ENCODE measurements around the gene BABAM2. TPM values are rescaled to one million over a fixed set of nuclear protein-coding genes. Genes with fewer than 3 reads are reported as not detected.
A peak's percentile ranks its signal among the peaks of the same experiment; 100 is the strongest.

Gene BABAM2
- total RNA-seq, 1 experiment from 2014 or later, result 16.3 TPM

- Histone ChIP-seq H4K20me1 (ENCODE audit: low read length) (no peaks in the 10 kb centered on the region), H3K27me3 (ENCODE audit: low read length) (no peaks in the 10 kb centered on the region), H3K27ac (ENCODE audit: low read length) (no peak overlapping the region), H2AFZ (ENCODE audit: low read length) (no peak overlapping the region), H3K4me1 (ENCODE audit: insufficient read depth, low read length) (no peaks in the 10 kb centered on the region), H3K4me3 (ENCODE audit: low read length) (no peak overlapping the region), H3K9me3 (ENCODE audit: low read length) (no peaks in the 10 kb centered on the region), H3K79me2 (ENCODE audit: low read length) (no peaks in the 10 kb centered on the region), H3K9ac (ENCODE audit: low read length) (no peak overlapping the region), H3F3A (ENCODE audit: low read length, unreplicated experiment) (no peaks in the 10 kb centered on the region), H3K9me2 (replicated peaks; ENCODE audit: low read length) (no peaks in the 10 kb centered on the region), H3K4me2 (ENCODE audit: low read length) (no peak overlapping the region), H3K36me3 (ENCODE audit: low read depth, low read length) (no peaks in the 10 kb centered on the region)
- intact Hi-C loops (cut with micrococcal nuclease), result no loop called here
- CTCF ChIA-PET, result no interaction called here
- no peak for ATAC-seq
- DNase-seq, result no peak
- POLR2A ChIA-PET (ENCODE audit: unreplicated experiment), result no interaction called here
- no peak for TF ChIP-seq EZH2 (IDR thresholded peaks at IDR 0.05; ENCODE audit: low read length, unreplicated experiment)
- no peak for TF ChIP-seq EZH2phosphoT487 (IDR thresholded peaks at IDR 0.05; ENCODE audit: borderline replicate concordance, low read length)
- TF ChIP-seq, protein P1, sequence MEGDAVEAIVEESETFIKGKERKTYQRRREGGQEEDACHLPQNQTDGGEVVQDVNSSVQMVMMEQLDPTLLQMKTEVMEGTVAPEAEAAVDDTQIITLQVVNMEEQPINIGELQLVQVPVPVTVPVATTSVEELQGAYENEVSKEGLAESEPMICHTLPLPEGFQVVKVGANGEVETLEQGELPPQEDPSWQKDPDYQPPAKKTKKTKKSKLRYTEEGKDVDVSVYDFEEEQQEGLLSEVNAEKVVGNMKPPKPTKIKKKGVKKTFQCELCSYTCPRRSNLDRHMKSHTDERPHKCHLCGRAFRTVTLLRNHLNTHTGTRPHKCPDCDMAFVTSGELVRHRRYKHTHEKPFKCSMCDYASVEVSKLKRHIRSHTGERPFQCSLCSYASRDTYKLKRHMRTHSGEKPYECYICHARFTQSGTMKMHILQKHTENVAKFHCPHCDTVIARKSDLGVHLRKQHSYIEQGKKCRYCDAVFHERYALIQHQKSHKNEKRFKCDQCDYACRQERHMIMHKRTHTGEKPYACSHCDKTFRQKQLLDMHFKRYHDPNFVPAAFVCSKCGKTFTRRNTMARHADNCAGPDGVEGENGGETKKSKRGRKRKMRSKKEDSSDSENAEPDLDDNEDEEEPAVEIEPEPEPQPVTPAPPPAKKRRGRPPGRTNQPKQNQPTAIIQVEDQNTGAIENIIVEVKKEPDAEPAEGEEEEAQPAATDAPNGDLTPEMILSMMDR (conservative IDR thresholded peaks at IDR 0.05; ENCODE audit: low read depth, low read length), result no peak
- BruUV-seq (replicated peaks), result no TSS peak
Measured at GRCh38 chr2:28054916-28055315, 164.4 kb downstream of the BABAM2 start.

- H3K79me2 ChIP-seq (ENCODE audit: low read length), result no peaks in the 10 kb centered on the region
- CTCF ChIA-PET, result no interaction called here
- H3K9me3 ChIP-seq (ENCODE audit: low read length), result no peaks in the 10 kb centered on the region
- ATAC-seq, result peak; percentile 84
- H3K4me2 ChIP-seq (ENCODE audit: low read length), result no peak overlapping the region
- POLR2A ChIA-PET (ENCODE audit: unreplicated experiment), result no interaction called here
- no peaks in the 10 kb centered on the region for H3F3A ChIP-seq (ENCODE audit: low read length, unreplicated experiment)
- no peaks in the 10 kb centered on the region for H3K27me3 ChIP-seq (ENCODE audit: low read length)
- no peaks in the 10 kb centered on the region for H4K20me1 ChIP-seq (ENCODE audit: low read length)
- no peak overlapping the region for H3K9ac ChIP-seq (ENCODE audit: low read length)
- H3K4me1 ChIP-seq (ENCODE audit: insufficient read depth, low read length), result no peaks in the 10 kb centered on the region
- no peak overlapping the region for H3K4me3 ChIP-seq (ENCODE audit: low read length)
- H3K36me3 ChIP-seq (ENCODE audit: low read depth, low read length), result no peaks in the 10 kb centered on the region
- TF ChIP-seq EZH2phosphoT487 (IDR thresholded peaks at IDR 0.05; ENCODE audit: borderline replicate concordance, low read length), result no peak
- TF ChIP-seq EZH2 (IDR thresholded peaks at IDR 0.05; ENCODE audit: low read length, unreplicated experiment), result no peak
- TF ChIP-seq, protein P1 (conservative IDR thresholded peaks at IDR 0.05; ENCODE audit: low read depth, low read length), result no peak
- no TSS peak for BruUV-seq (replicated peaks)
- H2AFZ ChIP-seq (ENCODE audit: low read length), result no peak overlapping the region
- no peak overlapping the region for H3K27ac ChIP-seq (ENCODE audit: low read length)
- DNase-seq, result peak; percentile 65
- no peaks in the 10 kb centered on the region for H3K9me2 ChIP-seq (replicated peaks; ENCODE audit: low read length)
- intact Hi-C loops (cut with micrococcal nuclease), result no loop called here
Measured at GRCh38 chr2:28055325-28055970, 164.9 kb downstream of the BABAM2 start.

GRCh38 chr2:28058791-28059190 lies 168.3 kb downstream of the BABAM2 start:
- no peak overlapping the region for H3K9ac ChIP-seq (ENCODE audit: low read length)
- H4K20me1 ChIP-seq (ENCODE audit: low read length), result no peaks in the 10 kb centered on the region
- ATAC-seq (no peak), DNase-seq (no peak)
- ChIA-PET POLR2A (ENCODE audit: unreplicated experiment) (no interaction called here), CTCF (no interaction called here)
- no peak for TF ChIP-seq EZH2 (IDR thresholded peaks at IDR 0.05; ENCODE audit: low read length, unreplicated experiment)
- intact Hi-C loops (cut with micrococcal nuclease), result no loop called here
- no peaks in the 10 kb centered on the region for H3K27me3 ChIP-seq (ENCODE audit: low read length)
- H3K79me2 ChIP-seq (ENCODE audit: low read length), result no peaks in the 10 kb centered on the region
- no peak overlapping the region for H3K27ac ChIP-seq (ENCODE audit: low read length)
- H3F3A ChIP-seq (ENCODE audit: low read length, unreplicated experiment), result no peaks in the 10 kb centered on the region
- BruUV-seq (replicated peaks), result no TSS peak
- H3K4me1 ChIP-seq (ENCODE audit: insufficient read depth, low read length), result peaks cover 5% of the 10 kb centered on the region; the same call in 1 of the 2 replicates
- no peak overlapping the region for H3K4me2 ChIP-seq (ENCODE audit: low read length)
- H3K36me3 ChIP-seq (ENCODE audit: low read depth, low read length), result no peaks in the 10 kb centered on the region
- no peak overlapping the region for H2AFZ ChIP-seq (ENCODE audit: low read length)
- no peak overlapping the region for H3K4me3 ChIP-seq (ENCODE audit: low read length)
- no peaks in the 10 kb centered on the region for H3K9me3 ChIP-seq (ENCODE audit: low read length)
- no peaks in the 10 kb centered on the region for H3K9me2 ChIP-seq (replicated peaks; ENCODE audit: low read length)

Measured in PC-3 (cell line).